HCT116 (cell line): ENCODE data around the gene AKR7A3. TPM values are rescaled to one million over a fixed set of nuclear protein-coding genes. Genes with fewer than 3 reads are reported as not detected.

Experiments
- ATAC-seq: fragments of 200-7000 bp; cut with Tn5 transposase; 2 replicates; pipeline ENCODE4 v1.9.1; 2020; ENCODE audit warnings: mild to moderate bottlenecking, moderate library complexity
- BruUV-seq: library from RNA; stranded (reverse); fragments of 400-500 nt; replicated peaks from 2 replicates; lab custom pipeline; 2021; lab: Mats Ljungman, UMichigan
- CTCF ChIA-PET: fragments of 300-600 bp; sonication (Branson Sonifier 250); formaldehyde crosslinking; loops from one replicate; lab custom pipeline; 2021; ENCODE audit warnings: antibody characterized with exemption; lab: Charles Lee
- POLR2A ChIA-PET: fragments of 300-600, 350-600 bp; sonication (Branson Sonifier 250); formaldehyde crosslinking; loops from one replicate; lab custom pipeline; 2021; ENCODE audit warnings: antibody characterized with exemption; lab: Charles Lee
- RAD21 ChIA-PET, 2 experiments: fragments of 300-600 bp; sonication (Branson Sonifier 250); formaldehyde crosslinking; loops; one replicate each; lab custom pipeline; 2023; ENCODE audit warnings: low total read pairs in 2 of 2; ENCODE audit not compliant: uncharacterized antibody in 2 of 2, unreplicated experiment in 2 of 2, low non-redundant PET in 1 of 2; lab: Charles Lee
- DNase-seq: peaks from one replicate; pipeline ENCODE4 v3.0.0-alpha.2; 2010; ENCODE audit warnings: low read depth, low spot score
- H2AFZ ChIP-seq: fragments of 200-600 bp; shearing (Covaris generic), sonication (generic); 2 replicates; pipeline ENCODE4 v1.6.1; 2017; ENCODE audit warnings: low read depth, mixed run types, mixed read lengths, antibody characterized with exemption, low read length; ENCODE audit not compliant: poor library complexity, severe bottlenecking
- H3K27ac ChIP-seq: 2 replicates; pipeline ENCODE4 v1.5.1; 2012; ENCODE audit warnings: low read depth, low read length
- H3K27me3 ChIP-seq: fragments of 200-600 bp; sonication (generic); 2 replicates; pipeline ENCODE4 v1.6.1; 2016; ENCODE audit warnings: mixed run types, low read length, mixed read lengths; ENCODE audit not compliant: insufficient read depth
- H3K36me3 ChIP-seq, 2 experiments: fragments of 200-500 bp in 1 of 2; fragments of 200-600 bp in 1 of 2; sonication (Bioruptor generic) in 1 of 2; sonication (generic) in 1 of 2; 2 replicates each; pipeline versions ENCODE4 v1.5.1 to v1.6.1; 2014 to 2016; ENCODE audit warnings: low read length in 2 of 2, inconsistent platforms in 1 of 2, mixed read lengths in 1 of 2, mixed run types in 1 of 2; ENCODE audit not compliant: insufficient read depth in 2 of 2, control insufficient read depth in 1 of 2
- H3K4me1 ChIP-seq, 2 experiments: fragments of 200-600 bp in 1 of 2; sonication (generic) in 1 of 2; 2 replicates each; pipeline versions ENCODE4 v1.5.1 to v1.6.1; 2012 to 2017; ENCODE audit warnings: low read length in 2 of 2, inconsistent platforms in 1 of 2, mild to moderate bottlenecking in 1 of 2, mixed read lengths in 1 of 2, mixed run types in 1 of 2, moderate library complexity in 1 of 2; ENCODE audit not compliant: insufficient read depth in 2 of 2, control insufficient read depth in 1 of 2
- H3K4me2 ChIP-seq: fragments of 200-600 bp; sonication (generic); 2 replicates; pipeline ENCODE4 v1.6.1; 2017; ENCODE audit warnings: mixed run types, low read length, mixed read lengths
- H3K4me3 ChIP-seq, 2 experiments: fragments of 200-600 bp in 1 of 2; sonication (generic) in 1 of 2; replicated peaks in 1 of 2; 2 replicates each; pipeline ENCODE4 v1.5.1; 2011 to 2016; ENCODE audit warnings: low read length in 2 of 2, control low read depth in 1 of 2, low read depth in 1 of 2, mild to moderate bottlenecking in 1 of 2, mixed read lengths in 1 of 2, mixed run types in 1 of 2
- H3K79me2 ChIP-seq: fragments of 200-600 bp; sonication (generic); 2 replicates; pipeline ENCODE4 v1.6.1; 2017; ENCODE audit warnings: mild to moderate bottlenecking, mixed run types, low read length, moderate library complexity, mixed read lengths; ENCODE audit not compliant: insufficient read depth
- H3K9ac ChIP-seq: fragments of 200-600 bp; sonication (generic); 2 replicates; pipeline ENCODE4 v1.6.1; 2016; ENCODE audit warnings: low read length, mixed read lengths
- H3K9me2 ChIP-seq: fragments of 200-600 bp; sonication (generic), shearing (Covaris generic); 2 replicates; pipeline ENCODE4 v1.6.1; 2017; ENCODE audit warnings: mixed run types, mild to moderate bottlenecking, moderate library complexity; ENCODE audit not compliant: insufficient read depth
- H3K9me3 ChIP-seq, 2 experiments: fragments of 200-500 bp in 1 of 2; fragments of 200-600 bp in 1 of 2; sonication (Bioruptor generic) in 1 of 2; sonication (generic) in 1 of 2; 2 replicates each; pipeline ENCODE4 v1.6.1; 2014 to 2017; ENCODE audit warnings: low read length in 2 of 2, mixed read lengths in 2 of 2, inconsistent platforms in 1 of 2, low read depth in 1 of 2, mild to moderate bottlenecking in 1 of 2, mixed run types in 1 of 2, moderate library complexity in 1 of 2; ENCODE audit not compliant: control insufficient read depth in 1 of 2, insufficient read depth in 1 of 2
- H4K20me1 ChIP-seq: fragments of 200-600 bp; sonication (generic), shearing (Covaris generic); 2 replicates; pipeline ENCODE4 v1.6.1; 2017; ENCODE audit warnings: mixed run types, mild to moderate bottlenecking, moderate library complexity; ENCODE audit not compliant: insufficient read depth
- CBX3 ChIP-seq: IDR thresholded peaks from 2 replicates; pipeline ENCODE4 v1.6.1; 2012; ENCODE audit warnings: low read depth
- ELF1 ChIP-seq: IDR thresholded peaks from 2 replicates; pipeline ENCODE4 v1.6.1; 2012; ENCODE audit warnings: low read depth, borderline replicate concordance
- EZH2 ChIP-seq: fragments of 200-600 bp; sonication (generic); IDR thresholded peaks from 2 replicates; pipeline ENCODE4 v1.6.1; 2017; ENCODE audit warnings: antibody characterized with exemption, mixed run types
- FOSL1 ChIP-seq: IDR thresholded peaks from 2 replicates; pipeline ENCODE4 v1.6.1; 2012; ENCODE audit warnings: low read depth
- JUND ChIP-seq: IDR thresholded peaks from 2 replicates; pipeline ENCODE4 v1.6.1; 2012
- RAD21 ChIP-seq: IDR thresholded peaks from 2 replicates; pipeline ENCODE4 v1.6.1; 2012; ENCODE audit warnings: low read depth, mild to moderate bottlenecking
- SP1 ChIP-seq: IDR thresholded peaks from 2 replicates; pipeline ENCODE4 v1.6.1; 2012; ENCODE audit warnings: low read depth
- ZFX ChIP-seq: fragments of 450-650 bp; IDR thresholded peaks from 2 replicates; pipeline ENCODE4 v1.6.1; 2017
- ZNF274 ChIP-seq: fragments of 200-500 bp; sonication (Bioruptor generic); IDR thresholded peaks from 2 replicates; pipeline ENCODE4 v1.6.1; 2014; ENCODE audit warnings: mild to moderate bottlenecking, low read depth, low read length, inconsistent platforms
- intact Hi-C: fragments of 100-400 bp; cut with micrococcal nuclease; formaldehyde crosslinking; loops from 2 replicates; pipeline ENCODE4 v1.10.0; 2022
- total RNA-seq: library from RNA; stranded (reverse); gene quantifications from one replicate; pipeline ENCODE4 v1.2.1, GENCODE V29; 2021; ENCODE audit not compliant: unreplicated experiment
- TF ChIP-seq, protein P1 (sequence below), 3 experiments: fragments of 200-600 bp in 1 of 3; sonication (generic) in 1 of 3; IDR thresholded peaks in 2 of 3; conservative IDR thresholded peaks in 1 of 3; 2 replicates each; pipeline ENCODE4 v1.5.1; 2012 to 2017; ENCODE audit warnings: low read depth in 2 of 3, low read length in 2 of 3, antibody characterized with exemption in 1 of 3, borderline replicate concordance in 1 of 3, control low read depth in 1 of 3, mild to moderate bottlenecking in 1 of 3, mixed read lengths in 1 of 3, mixed run types in 1 of 3, moderate library complexity in 1 of 3; ENCODE audit not compliant: insufficient read depth in 1 of 3
- TF ChIP-seq, protein P2 (sequence below): IDR thresholded peaks from 2 replicates; pipeline ENCODE4 v1.6.1; 2011; ENCODE audit warnings: mild to moderate bottlenecking, low read length, moderate library complexity; ENCODE audit not compliant: insufficient replicate concordance; ENCODE audit errors: extremely low read depth

The AKR7A3 gene
- total RNA-seq, 1 experiment from 2014 or later, result 1.7 TPM

- no peaks in the 10 kb centered on the region for H3K79me2 ChIP-seq
- POLR2A ChIA-PET, result no interaction called here
- no peak for ATAC-seq
- intact Hi-C loops, result no loop called here
- no TSS peak for BruUV-seq
- H3K4me3 ChIP-seq, result no peak overlapping the region
- RAD21 ChIA-PET, result no interaction called here
- no peak overlapping the region for H2AFZ ChIP-seq
- H3K27me3 ChIP-seq, result no peaks in the 10 kb centered on the region
- no peak overlapping the region for H3K27ac ChIP-seq
- TF ChIP-seq RAD21, result no peak
- TF ChIP-seq, protein P1, sequence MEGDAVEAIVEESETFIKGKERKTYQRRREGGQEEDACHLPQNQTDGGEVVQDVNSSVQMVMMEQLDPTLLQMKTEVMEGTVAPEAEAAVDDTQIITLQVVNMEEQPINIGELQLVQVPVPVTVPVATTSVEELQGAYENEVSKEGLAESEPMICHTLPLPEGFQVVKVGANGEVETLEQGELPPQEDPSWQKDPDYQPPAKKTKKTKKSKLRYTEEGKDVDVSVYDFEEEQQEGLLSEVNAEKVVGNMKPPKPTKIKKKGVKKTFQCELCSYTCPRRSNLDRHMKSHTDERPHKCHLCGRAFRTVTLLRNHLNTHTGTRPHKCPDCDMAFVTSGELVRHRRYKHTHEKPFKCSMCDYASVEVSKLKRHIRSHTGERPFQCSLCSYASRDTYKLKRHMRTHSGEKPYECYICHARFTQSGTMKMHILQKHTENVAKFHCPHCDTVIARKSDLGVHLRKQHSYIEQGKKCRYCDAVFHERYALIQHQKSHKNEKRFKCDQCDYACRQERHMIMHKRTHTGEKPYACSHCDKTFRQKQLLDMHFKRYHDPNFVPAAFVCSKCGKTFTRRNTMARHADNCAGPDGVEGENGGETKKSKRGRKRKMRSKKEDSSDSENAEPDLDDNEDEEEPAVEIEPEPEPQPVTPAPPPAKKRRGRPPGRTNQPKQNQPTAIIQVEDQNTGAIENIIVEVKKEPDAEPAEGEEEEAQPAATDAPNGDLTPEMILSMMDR (IDR thresholded peaks at IDR 0.05 in 2 of 3, conservative IDR thresholded peaks at IDR 0.05 in 1 of 3; ENCODE audit: borderline replicate concordance in 1 of 3, insufficient read depth in 1 of 3, low read depth in 2 of 3, low read length in 2 of 3), result no peak
- TF ChIP-seq SP1, result no peak
- TF ChIP-seq CBX3, result no peak
- no peak for TF ChIP-seq FOSL1
- no peak for TF ChIP-seq EZH2
- TF ChIP-seq, protein P2, sequence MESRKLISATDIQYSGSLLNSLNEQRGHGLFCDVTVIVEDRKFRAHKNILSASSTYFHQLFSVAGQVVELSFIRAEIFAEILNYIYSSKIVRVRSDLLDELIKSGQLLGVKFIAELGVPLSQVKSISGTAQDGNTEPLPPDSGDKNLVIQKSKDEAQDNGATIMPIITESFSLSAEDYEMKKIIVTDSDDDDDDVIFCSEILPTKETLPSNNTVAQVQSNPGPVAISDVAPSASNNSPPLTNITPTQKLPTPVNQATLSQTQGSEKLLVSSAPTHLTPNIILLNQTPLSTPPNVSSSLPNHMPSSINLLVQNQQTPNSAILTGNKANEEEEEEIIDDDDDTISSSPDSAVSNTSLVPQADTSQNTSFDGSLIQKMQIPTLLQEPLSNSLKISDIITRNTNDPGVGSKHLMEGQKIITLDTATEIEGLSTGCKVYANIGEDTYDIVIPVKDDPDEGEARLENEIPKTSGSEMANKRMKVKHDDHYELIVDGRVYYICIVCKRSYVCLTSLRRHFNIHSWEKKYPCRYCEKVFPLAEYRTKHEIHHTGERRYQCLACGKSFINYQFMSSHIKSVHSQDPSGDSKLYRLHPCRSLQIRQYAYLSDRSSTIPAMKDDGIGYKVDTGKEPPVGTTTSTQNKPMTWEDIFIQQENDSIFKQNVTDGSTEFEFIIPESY, result no peak
- TF ChIP-seq JUND, result no peak
- TF ChIP-seq ZNF274, result no peak
- no peak for TF ChIP-seq ELF1
- no peak for TF ChIP-seq ZFX
- no peaks in the 10 kb centered on the region for H4K20me1 ChIP-seq
- no peak for DNase-seq
- no peaks in the 10 kb centered on the region for H3K36me3 ChIP-seq
- H3K9me3 ChIP-seq, result no peaks in the 10 kb centered on the region
- H3K4me1 ChIP-seq, result no peaks in the 10 kb centered on the region
- CTCF ChIA-PET, result no interaction called here
- H3K9ac ChIP-seq, result no peak overlapping the region
- no peak overlapping the region for H3K4me2 ChIP-seq
- H3K9me2 ChIP-seq, result no peaks in the 10 kb centered on the region
These were observed 32.5 kb upstream of the AKR7A3 start for GRCh38 chr1:19321071-19321470.
